Activated naive CD4-positive, alpha-beta T cell treated with anti-CD3 and anti-CD28 coated beads, Interleukin-2, amount 50 U/mL, for 72 hours (primary cell): ENCODE measurements around the gene ACTL7A. TPM values are rescaled to one million over a fixed set of nuclear protein-coding genes. Genes with fewer than 3 reads are reported as not detected.

Experiments used
- total RNA-seq, 2 donors: library from RNA; stranded (reverse); gene quantifications; one replicate each; pipeline ENCODE4 v1.2.3, GENCODE V29; 2022

ACTL7A gene
- total RNA-seq, 2 donors from 2014 or later = not detected

Other genes with a start within 250 kb of the ACTL7A start
- under 1 TPM in 1 of 2 donors, not detected in 1; 0.18 TPM for gene ACTL7B, start 6.3 kb upstream of the ACTL7A start, total RNA-seq
- 10 to 100 TPM; 22.0 to 32.4 TPM for gene ELP1, start 71.9 kb downstream of the ACTL7A start, total RNA-seq
- gene ABITRAM, start 72.1 kb downstream of the ACTL7A start, total RNA-seq = 10 to 100 TPM; 10.0 to 17.3 TPM
- 10 to 100 TPM; 20.2 to 32.7 TPM for gene CTNNAL1, start 151.2 kb downstream of the ACTL7A start, total RNA-seq